Right atrium auricular region (tissue), 2 donors: Measurements from ENCODE around the gene EPHB4. TPM values are rescaled to one million over a fixed set of nuclear protein-coding genes. Genes with fewer than 3 reads are reported as not detected.
A peak's percentile ranks its signal among the peaks of the same experiment; 100 is the strongest.

ENCODE experiments used
- DNase-seq: peaks from one replicate; pipeline ENCODE4 v3.0.0-alpha.2; 2019; ENCODE audit warnings: low spot score
- H3K27ac ChIP-seq, 2 donors: fragments of 200-600 bp; sonication (generic); 1 replicate in 1 of 2; 2 replicates in 1 of 2; pipeline ENCODE4 v1.5.1; 2016 to 2019
- H3K27me3 ChIP-seq, 2 donors: fragments of 200-600 bp; sonication (generic); one replicate each; pipeline versions ENCODE4 v1.5.1 to v1.6.0; 2017 to 2019
- H3K36me3 ChIP-seq: fragments of 200-600 bp; sonication (generic); one replicate; pipeline ENCODE4 v1.5.1; 2016
- H3K4me1 ChIP-seq, 2 donors: fragments of 200-600 bp; sonication (generic); one replicate each; pipeline versions ENCODE4 v1.5.1 to v1.6.0; 2017 to 2019
- H3K4me3 ChIP-seq, 2 donors: fragments of 200-600 bp; sonication (generic); 1 replicate in 1 of 2; 2 replicates in 1 of 2; pipeline ENCODE4 v1.5.1; 2017 to 2019; ENCODE audit warnings: mild to moderate bottlenecking in 1 of 2, moderate library complexity in 1 of 2
- H3K9me3 ChIP-seq, 2 donors: fragments of 200-600 bp; sonication (generic); one replicate each; pipeline ENCODE4 v1.5.1; 2019
- CTCF ChIP-seq, 2 donors: fragments of 200-600 bp; sonication (generic); IDR thresholded peaks; one replicate each; pipeline ENCODE4 v1.5.1; 2019; ENCODE audit warnings: antibody characterized with exemption in 2 of 2
- total RNA-seq, 2 donors: library from RNA; depleted of rRNA; stranded (reverse); fragments of >200 nt; gene quantifications; one replicate each; pipeline ENCODE4 v1.1.0, GENCODE V29; 2016

Gene EPHB4
- total RNA-seq, 2 donors from 2014 or later: 25.0 to 64.6 TPM

GRCh38 chr7:100832281-100832633 lies 4.9 kb upstream of the EPHB4 start:
- Histone ChIP-seq H3K36me3 (no peaks in the 10 kb centered on the region), H3K27me3 (no peaks in the 10 kb centered on the region), H3K9me3 (no peaks in the 10 kb centered on the region), H3K4me3 (no peak overlapping the region), H3K4me1 (peaks cover 0 to 41% of the 10 kb centered on the region in 2 donors), H3K27ac (no peak overlapping the region)
- TF ChIP-seq CTCF (IDR thresholded peaks at IDR 0.05): no peak
- no peak for DNase-seq

DNA sequence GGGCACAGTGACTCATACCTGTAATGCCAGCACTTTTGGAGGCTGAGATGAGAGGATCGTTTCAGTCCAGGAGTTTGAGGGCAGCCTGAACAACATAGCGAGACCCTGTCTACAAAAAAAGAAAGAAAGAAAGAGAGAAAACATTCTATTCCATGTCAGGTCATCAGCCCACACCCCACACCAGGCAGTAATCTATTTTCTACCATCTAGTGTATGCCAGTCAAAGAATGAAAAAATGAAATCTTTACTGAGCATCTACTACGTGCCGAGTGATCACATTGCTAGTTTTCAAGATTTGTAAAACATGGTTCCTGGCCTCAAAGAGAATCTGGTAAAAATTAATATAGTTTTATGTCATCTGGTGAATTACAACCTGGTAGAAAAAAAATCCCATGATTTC lies 3.1 kb upstream of the EPHB4 start:
- H3K4me1 ChIP-seq: peaks cover 0 to 38% of the 10 kb centered on the region in 2 donors
- H3K4me3 ChIP-seq: no peak overlapping the region
- H3K36me3 ChIP-seq: no peaks in the 10 kb centered on the region
- no peaks in the 10 kb centered on the region for H3K27me3 ChIP-seq
- DNase-seq: no peak
- no peak for TF ChIP-seq CTCF (IDR thresholded peaks at IDR 0.05)
- no peak overlapping the region for H3K27ac ChIP-seq
- no peaks in the 10 kb centered on the region for H3K9me3 ChIP-seq

DNA sequence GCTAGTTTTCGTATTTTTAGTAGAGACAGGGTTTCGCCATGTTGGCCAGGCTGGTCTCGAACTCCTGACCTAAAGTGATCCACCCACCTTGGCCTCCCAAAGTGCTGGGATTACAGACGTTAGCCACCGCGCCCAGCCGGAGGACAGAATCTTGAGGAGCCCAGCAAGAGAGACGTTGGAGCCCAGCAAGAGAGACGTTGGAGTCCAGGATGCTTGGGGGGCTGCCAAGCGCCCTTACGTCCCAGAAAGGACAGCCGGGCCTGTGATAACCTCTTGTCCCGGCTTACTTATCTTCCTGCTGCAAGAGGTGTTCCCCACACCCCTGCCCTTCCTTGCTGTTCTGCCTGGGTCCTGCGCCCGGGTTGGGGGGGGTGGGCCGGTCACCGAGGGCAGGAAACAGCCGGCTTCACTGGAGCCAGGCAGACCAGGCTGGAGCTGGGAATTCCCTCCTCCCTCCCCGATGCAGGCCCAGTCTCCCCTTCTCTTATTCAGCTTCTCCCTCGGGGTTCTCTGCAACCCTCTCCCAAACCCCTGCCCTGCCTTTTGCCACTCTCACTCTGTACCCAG lies 1.9 kb upstream of the EPHB4 start:
- Histone ChIP-seq H3K4me3 (peak overlapping the region in 1 of 2 donors; percentile 71), H3K36me3 (no peaks in the 10 kb centered on the region), H3K27ac (peak overlapping the region; percentile 29 to 41), H3K9me3 (no peaks in the 10 kb centered on the region), H3K27me3 (no peaks in the 10 kb centered on the region), H3K4me1 (peaks cover 0 to 50% of the 10 kb centered on the region in 2 donors)
- DNase-seq: peak; percentile 80
- no peak for TF ChIP-seq CTCF (IDR thresholded peaks at IDR 0.05)

- H3K4me1 ChIP-seq: peaks cover 0 to 52% of the 10 kb centered on the region in 2 donors
- H3K9me3 ChIP-seq: no peaks in the 10 kb centered on the region
- peaks cover 24% of the 10 kb centered on the region for H3K36me3 ChIP-seq
- H3K27me3 ChIP-seq: no peaks in the 10 kb centered on the region
- peak overlapping the region; percentile 71 to 81 for H3K4me3 ChIP-seq
- DNase-seq: no peak
- TF ChIP-seq CTCF (IDR thresholded peaks at IDR 0.05): no peak
- peak overlapping the region; percentile 75 to 82 for H3K27ac ChIP-seq
Measured at GRCh38 chr7:100826514-100827329, 601 bp downstream of the EPHB4 start.

- Histone ChIP-seq H3K27me3 (no peaks in the 10 kb centered on the region), H3K4me3 (peak overlapping the region; percentile 71 to 81), H3K27ac (peak overlapping the region; percentile 75 to 82), H3K36me3 (peaks cover 31% of the 10 kb centered on the region), H3K4me1 (peaks cover 0 to 52% of the 10 kb centered on the region in 2 donors), H3K9me3 (no peaks in the 10 kb centered on the region)
- DNase-seq: no peak
- TF ChIP-seq CTCF (IDR thresholded peaks at IDR 0.05): no peak
Measured at GRCh38 chr7:100825751-100826513, 1.4 kb downstream of the EPHB4 start.
